Measurements from ENCODE around the gene SLC10A2.

DNA sequence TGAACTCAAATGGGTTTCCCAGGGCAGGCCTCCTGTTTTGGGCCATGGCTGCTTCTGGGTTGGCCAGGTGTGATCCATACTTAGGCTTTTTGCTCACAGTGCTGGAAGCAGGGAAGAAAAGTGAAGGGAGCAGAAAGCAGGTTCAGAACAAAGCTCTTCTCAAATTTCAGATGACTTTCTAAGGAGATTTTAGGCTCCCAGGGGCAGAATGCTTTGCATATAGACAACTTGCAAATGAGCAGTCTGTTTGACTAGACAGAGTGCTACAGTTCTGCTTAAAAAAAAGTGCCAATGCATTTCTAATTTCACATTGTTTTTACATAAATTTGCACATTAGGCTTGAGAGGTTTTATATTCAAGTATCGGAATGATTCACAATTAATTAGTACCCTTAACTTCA, 2.6 kb upstream of the SLC10A2 start:
- TF ChIP-seq CTCF (IDR thresholded peaks at IDR 0.05) (no peak), POLR2A (IDR thresholded peaks at IDR 0.05) (no peak)

All from Peyer's patch (tissue), 4 donors.